ENCODE measurements around the gene MTMR2. TPM values are rescaled to one million over a fixed set of nuclear protein-coding genes. Genes with fewer than 3 reads are reported as not detected.

MTMR2 gene
- total and polyA plus RNA-seq, 2 of the 13 experiments (the other 11 are each of a cell fraction or from before 2014, with no cell fraction given): 12.7 to 22.3 TPM

DNA sequence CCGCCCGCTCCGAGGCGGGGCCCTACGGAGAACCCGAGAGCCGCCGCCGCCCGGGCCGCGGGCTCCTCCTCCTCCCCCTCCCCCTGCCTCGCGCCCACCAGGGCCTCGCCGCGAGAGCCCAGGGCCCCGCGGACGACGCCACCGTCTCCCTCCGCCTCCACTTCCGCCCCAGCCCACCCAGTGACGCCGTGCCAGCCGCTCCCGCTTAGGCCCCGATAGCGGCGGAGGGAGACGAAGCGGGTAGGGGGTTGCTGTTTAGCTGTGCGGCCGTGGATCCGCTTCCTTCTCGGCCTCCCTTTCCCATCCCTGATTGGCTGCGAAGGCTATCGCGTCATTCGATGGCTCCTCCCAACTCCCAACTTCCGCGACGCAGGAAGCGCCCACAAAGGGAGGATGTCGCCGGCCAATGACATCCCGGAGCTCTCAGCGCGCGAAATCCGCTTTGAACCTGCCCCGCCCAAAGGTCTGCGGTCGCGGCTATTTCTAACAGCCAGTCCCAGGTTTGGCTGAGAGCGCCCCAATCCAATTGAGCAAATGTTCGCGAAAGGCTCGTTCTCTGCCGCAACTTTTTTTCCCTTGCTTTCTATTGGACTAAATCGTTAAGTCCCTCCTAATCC lies 134.3 kb downstream of the MTMR2 start, which contains the start of gene FAM76B (continued):
- TF ChIP-seq, protein P1, sequence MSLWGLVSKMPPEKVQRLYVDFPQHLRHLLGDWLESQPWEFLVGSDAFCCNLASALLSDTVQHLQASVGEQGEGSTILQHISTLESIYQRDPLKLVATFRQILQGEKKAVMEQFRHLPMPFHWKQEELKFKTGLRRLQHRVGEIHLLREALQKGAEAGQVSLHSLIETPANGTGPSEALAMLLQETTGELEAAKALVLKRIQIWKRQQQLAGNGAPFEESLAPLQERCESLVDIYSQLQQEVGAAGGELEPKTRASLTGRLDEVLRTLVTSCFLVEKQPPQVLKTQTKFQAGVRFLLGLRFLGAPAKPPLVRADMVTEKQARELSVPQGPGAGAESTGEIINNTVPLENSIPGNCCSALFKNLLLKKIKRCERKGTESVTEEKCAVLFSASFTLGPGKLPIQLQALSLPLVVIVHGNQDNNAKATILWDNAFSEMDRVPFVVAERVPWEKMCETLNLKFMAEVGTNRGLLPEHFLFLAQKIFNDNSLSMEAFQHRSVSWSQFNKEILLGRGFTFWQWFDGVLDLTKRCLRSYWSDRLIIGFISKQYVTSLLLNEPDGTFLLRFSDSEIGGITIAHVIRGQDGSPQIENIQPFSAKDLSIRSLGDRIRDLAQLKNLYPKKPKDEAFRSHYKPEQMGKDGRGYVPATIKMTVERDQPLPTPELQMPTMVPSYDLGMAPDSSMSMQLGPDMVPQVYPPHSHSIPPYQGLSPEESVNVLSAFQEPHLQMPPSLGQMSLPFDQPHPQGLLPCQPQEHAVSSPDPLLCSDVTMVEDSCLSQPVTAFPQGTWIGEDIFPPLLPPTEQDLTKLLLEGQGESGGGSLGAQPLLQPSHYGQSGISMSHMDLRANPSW (CRISPR knock-in tag; IDR thresholded peaks at IDR 0.05; ENCODE audit: borderline replicate concordance): no peak; the same call in 1 of the 2 replicates
- no peak for TF ChIP-seq ZNF235 (CRISPR knock-in tag; IDR thresholded peaks at IDR 0.05; ENCODE audit: borderline replicate concordance)
- no peak for TF ChIP-seq CHD4 (IDR thresholded peaks at IDR 0.05; ENCODE audit: borderline replicate concordance, low read length)
- no peak for TF ChIP-seq ZNF660 (CRISPR knock-in tag; IDR thresholded peaks at IDR 0.05; ENCODE audit: borderline replicate concordance, low read depth)
- no peak for TF ChIP-seq ZNF552 (CRISPR knock-in tag; IDR thresholded peaks at IDR 0.05; ENCODE audit: borderline replicate concordance)
- TF ChIP-seq, protein P2, sequence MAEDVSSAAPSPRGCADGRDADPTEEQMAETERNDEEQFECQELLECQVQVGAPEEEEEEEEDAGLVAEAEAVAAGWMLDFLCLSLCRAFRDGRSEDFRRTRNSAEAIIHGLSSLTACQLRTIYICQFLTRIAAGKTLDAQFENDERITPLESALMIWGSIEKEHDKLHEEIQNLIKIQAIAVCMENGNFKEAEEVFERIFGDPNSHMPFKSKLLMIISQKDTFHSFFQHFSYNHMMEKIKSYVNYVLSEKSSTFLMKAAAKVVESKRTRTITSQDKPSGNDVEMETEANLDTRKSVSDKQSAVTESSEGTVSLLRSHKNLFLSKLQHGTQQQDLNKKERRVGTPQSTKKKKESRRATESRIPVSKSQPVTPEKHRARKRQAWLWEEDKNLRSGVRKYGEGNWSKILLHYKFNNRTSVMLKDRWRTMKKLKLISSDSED (CRISPR knock-in tag; IDR thresholded peaks at IDR 0.05): no peak
- TF ChIP-seq, protein P3, sequence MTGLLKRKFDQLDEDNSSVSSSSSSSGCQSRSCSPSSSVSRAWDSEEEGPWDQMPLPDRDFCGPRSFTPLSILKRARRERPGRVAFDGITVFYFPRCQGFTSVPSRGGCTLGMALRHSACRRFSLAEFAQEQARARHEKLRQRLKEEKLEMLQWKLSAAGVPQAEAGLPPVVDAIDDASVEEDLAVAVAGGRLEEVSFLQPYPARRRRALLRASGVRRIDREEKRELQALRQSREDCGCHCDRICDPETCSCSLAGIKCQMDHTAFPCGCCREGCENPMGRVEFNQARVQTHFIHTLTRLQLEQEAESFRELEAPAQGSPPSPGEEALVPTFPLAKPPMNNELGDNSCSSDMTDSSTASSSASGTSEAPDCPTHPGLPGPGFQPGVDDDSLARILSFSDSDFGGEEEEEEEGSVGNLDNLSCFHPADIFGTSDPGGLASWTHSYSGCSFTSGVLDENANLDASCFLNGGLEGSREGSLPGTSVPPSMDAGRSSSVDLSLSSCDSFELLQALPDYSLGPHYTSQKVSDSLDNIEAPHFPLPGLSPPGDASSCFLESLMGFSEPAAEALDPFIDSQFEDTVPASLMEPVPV (CRISPR knock-in tag; IDR thresholded peaks at IDR 0.05): peak; percentile 90
- TF ChIP-seq, protein P4, sequence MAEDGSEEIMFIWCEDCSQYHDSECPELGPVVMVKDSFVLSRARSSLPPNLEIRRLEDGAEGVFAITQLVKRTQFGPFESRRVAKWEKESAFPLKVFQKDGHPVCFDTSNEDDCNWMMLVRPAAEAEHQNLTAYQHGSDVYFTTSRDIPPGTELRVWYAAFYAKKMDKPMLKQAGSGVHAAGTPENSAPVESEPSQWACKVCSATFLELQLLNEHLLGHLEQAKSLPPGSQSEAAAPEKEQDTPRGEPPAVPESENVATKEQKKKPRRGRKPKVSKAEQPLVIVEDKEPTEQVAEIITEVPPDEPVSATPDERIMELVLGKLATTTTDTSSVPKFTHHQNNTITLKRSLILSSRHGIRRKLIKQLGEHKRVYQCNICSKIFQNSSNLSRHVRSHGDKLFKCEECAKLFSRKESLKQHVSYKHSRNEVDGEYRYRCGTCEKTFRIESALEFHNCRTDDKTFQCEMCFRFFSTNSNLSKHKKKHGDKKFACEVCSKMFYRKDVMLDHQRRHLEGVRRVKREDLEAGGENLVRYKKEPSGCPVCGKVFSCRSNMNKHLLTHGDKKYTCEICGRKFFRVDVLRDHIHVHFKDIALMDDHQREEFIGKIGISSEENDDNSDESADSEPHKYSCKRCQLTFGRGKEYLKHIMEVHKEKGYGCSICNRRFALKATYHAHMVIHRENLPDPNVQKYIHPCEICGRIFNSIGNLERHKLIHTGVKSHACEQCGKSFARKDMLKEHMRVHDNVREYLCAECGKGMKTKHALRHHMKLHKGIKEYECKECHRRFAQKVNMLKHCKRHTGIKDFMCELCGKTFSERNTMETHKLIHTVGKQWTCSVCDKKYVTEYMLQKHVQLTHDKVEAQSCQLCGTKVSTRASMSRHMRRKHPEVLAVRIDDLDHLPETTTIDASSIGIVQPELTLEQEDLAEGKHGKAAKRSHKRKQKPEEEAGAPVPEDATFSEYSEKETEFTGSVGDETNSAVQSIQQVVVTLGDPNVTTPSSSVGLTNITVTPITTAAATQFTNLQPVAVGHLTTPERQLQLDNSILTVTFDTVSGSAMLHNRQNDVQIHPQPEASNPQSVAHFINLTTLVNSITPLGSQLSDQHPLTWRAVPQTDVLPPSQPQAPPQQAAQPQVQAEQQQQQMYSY (CRISPR knock-in tag; IDR thresholded peaks at IDR 0.05): no peak
- TF ChIP-seq RXRB (CRISPR knock-in tag; IDR thresholded peaks at IDR 0.05; ENCODE audit: borderline replicate concordance): peak; percentile 51
- TF ChIP-seq, protein P5, sequence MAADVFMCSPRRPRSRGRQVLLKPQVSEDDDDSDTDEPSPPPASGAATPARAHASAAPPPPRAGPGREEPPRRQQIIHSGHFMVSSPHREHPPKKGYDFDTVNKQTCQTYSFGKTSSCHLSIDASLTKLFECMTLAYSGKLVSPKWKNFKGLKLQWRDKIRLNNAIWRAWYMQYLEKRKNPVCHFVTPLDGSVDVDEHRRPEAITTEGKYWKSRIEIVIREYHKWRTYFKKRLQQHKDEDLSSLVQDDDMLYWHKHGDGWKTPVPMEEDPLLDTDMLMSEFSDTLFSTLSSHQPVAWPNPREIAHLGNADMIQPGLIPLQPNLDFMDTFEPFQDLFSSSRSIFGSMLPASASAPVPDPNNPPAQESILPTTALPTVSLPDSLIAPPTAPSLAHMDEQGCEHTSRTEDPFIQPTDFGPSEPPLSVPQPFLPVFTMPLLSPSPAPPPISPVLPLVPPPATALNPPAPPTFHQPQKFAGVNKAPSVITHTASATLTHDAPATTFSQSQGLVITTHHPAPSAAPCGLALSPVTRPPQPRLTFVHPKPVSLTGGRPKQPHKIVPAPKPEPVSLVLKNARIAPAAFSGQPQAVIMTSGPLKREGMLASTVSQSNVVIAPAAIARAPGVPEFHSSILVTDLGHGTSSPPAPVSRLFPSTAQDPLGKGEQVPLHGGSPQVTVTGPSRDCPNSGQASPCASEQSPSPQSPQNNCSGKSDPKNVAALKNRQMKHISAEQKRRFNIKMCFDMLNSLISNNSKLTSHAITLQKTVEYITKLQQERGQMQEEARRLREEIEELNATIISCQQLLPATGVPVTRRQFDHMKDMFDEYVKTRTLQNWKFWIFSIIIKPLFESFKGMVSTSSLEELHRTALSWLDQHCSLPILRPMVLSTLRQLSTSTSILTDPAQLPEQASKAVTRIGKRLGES (CRISPR knock-in tag; IDR thresholded peaks at IDR 0.05; ENCODE audit: borderline replicate concordance): no peak
- TF ChIP-seq, protein P6, sequence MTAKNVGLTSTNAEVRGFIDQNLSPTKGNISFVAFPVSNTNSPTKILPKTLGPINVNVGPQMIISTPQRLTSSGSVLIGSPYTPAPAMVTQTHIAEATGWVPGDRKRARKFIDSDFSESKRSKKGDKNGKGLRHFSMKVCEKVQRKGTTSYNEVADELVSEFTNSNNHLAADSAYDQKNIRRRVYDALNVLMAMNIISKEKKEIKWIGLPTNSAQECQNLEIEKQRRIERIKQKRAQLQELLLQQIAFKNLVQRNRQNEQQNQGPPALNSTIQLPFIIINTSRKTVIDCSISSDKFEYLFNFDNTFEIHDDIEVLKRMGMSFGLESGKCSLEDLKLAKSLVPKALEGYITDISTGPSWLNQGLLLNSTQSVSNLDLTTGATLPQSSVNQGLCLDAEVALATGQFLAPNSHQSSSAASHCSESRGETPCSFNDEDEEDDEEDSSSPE (CRISPR knock-in tag; IDR thresholded peaks at IDR 0.05): peak; percentile 99
- peak; percentile 69 for TF ChIP-seq ZNF160 (CRISPR knock-in tag; IDR thresholded peaks at IDR 0.05)
- no peak; the same call in 1 of the 2 replicates for TF ChIP-seq HOXA9 (CRISPR knock-in tag; IDR thresholded peaks at IDR 0.05; ENCODE audit: borderline replicate concordance)

All from HepG2 (cell line).